Panc1 (cell line): Measurements from ENCODE around the gene DHCR7.

Source experiments
- POLR2AphosphoS5 ChIP-seq: IDR thresholded peaks from 2 replicates; pipeline ENCODE4 v1.6.1; 2012; ENCODE audit warnings: mild to moderate bottlenecking, low read depth, low read length, moderate library complexity
- SIN3A ChIP-seq: IDR thresholded peaks from 2 replicates; pipeline ENCODE4 v1.6.1; 2012; ENCODE audit warnings: low read depth, mild to moderate bottlenecking, low read length, moderate library complexity, borderline replicate concordance; ENCODE audit not compliant: insufficient read depth
- TCF7L2 ChIP-seq: IDR thresholded peaks from 2 replicates; pipeline ENCODE4 v1.6.1; 2011; ENCODE audit warnings: mild to moderate bottlenecking, low read depth, low read length, inconsistent platforms
- TF ChIP-seq, protein P1 (sequence below): fragments of 450-650 bp; IDR thresholded peaks from 2 replicates; pipeline ENCODE4 v1.5.1; 2017; ENCODE audit warnings: mild to moderate bottlenecking
- TF ChIP-seq, protein P2 (sequence below), 2 experiments: IDR thresholded peaks; 2 replicates each; pipeline ENCODE4 v1.6.1; 2011 to 2012; ENCODE audit warnings: low read depth in 2 of 2, control low read depth in 1 of 2, low read length in 1 of 2, mild to moderate bottlenecking in 1 of 2, moderate library complexity in 1 of 2; ENCODE audit not compliant: insufficient read depth in 1 of 2

DNA sequence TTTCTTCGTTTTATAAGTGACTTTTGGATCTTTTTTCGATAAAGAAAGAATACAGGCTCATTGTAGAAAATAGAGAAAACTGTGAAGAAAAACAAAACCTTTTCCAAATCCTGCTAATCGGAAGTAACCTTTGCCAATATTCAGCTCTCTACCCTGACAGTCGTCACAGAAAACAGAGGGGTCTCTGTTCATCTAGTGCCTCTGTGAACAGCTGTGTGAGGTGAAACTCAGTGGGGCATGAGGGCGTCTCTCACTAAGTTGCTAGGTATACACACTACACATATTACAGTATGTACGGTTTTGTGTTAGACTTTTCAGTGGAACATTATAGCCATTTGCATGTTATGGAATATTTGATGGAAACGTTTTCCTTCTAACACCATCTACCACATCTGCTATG lies 39.4 kb downstream of the DHCR7 start:
- TF ChIP-seq, protein P1, sequence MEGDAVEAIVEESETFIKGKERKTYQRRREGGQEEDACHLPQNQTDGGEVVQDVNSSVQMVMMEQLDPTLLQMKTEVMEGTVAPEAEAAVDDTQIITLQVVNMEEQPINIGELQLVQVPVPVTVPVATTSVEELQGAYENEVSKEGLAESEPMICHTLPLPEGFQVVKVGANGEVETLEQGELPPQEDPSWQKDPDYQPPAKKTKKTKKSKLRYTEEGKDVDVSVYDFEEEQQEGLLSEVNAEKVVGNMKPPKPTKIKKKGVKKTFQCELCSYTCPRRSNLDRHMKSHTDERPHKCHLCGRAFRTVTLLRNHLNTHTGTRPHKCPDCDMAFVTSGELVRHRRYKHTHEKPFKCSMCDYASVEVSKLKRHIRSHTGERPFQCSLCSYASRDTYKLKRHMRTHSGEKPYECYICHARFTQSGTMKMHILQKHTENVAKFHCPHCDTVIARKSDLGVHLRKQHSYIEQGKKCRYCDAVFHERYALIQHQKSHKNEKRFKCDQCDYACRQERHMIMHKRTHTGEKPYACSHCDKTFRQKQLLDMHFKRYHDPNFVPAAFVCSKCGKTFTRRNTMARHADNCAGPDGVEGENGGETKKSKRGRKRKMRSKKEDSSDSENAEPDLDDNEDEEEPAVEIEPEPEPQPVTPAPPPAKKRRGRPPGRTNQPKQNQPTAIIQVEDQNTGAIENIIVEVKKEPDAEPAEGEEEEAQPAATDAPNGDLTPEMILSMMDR = no peak
- no peak for TF ChIP-seq POLR2AphosphoS5
- TF ChIP-seq SIN3A = no peak
- TF ChIP-seq, protein P2, sequence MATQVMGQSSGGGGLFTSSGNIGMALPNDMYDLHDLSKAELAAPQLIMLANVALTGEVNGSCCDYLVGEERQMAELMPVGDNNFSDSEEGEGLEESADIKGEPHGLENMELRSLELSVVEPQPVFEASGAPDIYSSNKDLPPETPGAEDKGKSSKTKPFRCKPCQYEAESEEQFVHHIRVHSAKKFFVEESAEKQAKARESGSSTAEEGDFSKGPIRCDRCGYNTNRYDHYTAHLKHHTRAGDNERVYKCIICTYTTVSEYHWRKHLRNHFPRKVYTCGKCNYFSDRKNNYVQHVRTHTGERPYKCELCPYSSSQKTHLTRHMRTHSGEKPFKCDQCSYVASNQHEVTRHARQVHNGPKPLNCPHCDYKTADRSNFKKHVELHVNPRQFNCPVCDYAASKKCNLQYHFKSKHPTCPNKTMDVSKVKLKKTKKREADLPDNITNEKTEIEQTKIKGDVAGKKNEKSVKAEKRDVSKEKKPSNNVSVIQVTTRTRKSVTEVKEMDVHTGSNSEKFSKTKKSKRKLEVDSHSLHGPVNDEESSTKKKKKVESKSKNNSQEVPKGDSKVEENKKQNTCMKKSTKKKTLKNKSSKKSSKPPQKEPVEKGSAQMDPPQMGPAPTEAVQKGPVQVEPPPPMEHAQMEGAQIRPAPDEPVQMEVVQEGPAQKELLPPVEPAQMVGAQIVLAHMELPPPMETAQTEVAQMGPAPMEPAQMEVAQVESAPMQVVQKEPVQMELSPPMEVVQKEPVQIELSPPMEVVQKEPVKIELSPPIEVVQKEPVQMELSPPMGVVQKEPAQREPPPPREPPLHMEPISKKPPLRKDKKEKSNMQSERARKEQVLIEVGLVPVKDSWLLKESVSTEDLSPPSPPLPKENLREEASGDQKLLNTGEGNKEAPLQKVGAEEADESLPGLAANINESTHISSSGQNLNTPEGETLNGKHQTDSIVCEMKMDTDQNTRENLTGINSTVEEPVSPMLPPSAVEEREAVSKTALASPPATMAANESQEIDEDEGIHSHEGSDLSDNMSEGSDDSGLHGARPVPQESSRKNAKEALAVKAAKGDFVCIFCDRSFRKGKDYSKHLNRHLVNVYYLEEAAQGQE (IDR thresholded peaks at IDR 0.05; ENCODE audit: insufficient read depth in 1 of 2, low read depth in 2 of 2, low read length in 1 of 2) = no peak
- TF ChIP-seq TCF7L2 = no peak
